Esophagus muscularis mucosa (tissue), 4 donors: ENCODE data around the gene OR6S1. TPM values are rescaled to one million over a fixed set of nuclear protein-coding genes. Genes with fewer than 3 reads are reported as not detected.

ENCODE experiments used
- DNase-seq: peaks from one replicate; pipeline ENCODE4 v3.0.0-alpha.2; 2017; ENCODE audit errors: extremely low spot score
- H3K27ac ChIP-seq, 4 donors: fragments of 200-600 bp; sonication (generic); replicated peaks in 1 of 4; 1 replicate in 3 of 4; 2 replicates in 1 of 4; pipeline ENCODE4 v1.5.1; 2016 to 2019; ENCODE audit warnings: mild to moderate bottlenecking in 1 of 4
- H3K27me3 ChIP-seq, 4 donors: fragments of 200-600 bp; sonication (generic); one replicate each; pipeline versions ENCODE4 v1.5.1 to v1.6.0; 2016 to 2019
- H3K36me3 ChIP-seq, 4 donors: fragments of 200-600 bp; sonication (generic); one replicate each; pipeline ENCODE4 v1.5.1; 2016 to 2019
- H3K4me1 ChIP-seq, 4 donors: fragments of 200-600 bp; sonication (generic); one replicate each; pipeline ENCODE4 v1.5.1; 2016 to 2019
- H3K4me3 ChIP-seq, 4 donors: fragments of 200-600 bp; sonication (generic); 1 replicate in 2 of 4; 2 replicates in 2 of 4; pipeline ENCODE4 v1.5.1; 2016 to 2019; ENCODE audit warnings: mild to moderate bottlenecking in 4 of 4, moderate library complexity in 1 of 4
- H3K9me3 ChIP-seq, 4 donors: fragments of 200-600 bp; sonication (generic); 1 replicate in 3 of 4; 2 replicates in 1 of 4; pipeline ENCODE4 v1.5.1; 2016 to 2019
- CTCF ChIP-seq, 3 experiments: fragments of 200-600 bp in 2 of 3; fragments of 450-650 bp in 1 of 3; sonication (generic) in 2 of 3; IDR thresholded peaks; one replicate each; pipeline ENCODE4 v1.5.1; 2017 to 2019; ENCODE audit warnings: antibody characterized with exemption in 3 of 3, mild to moderate bottlenecking in 2 of 3, moderate library complexity in 1 of 3
- EP300 ChIP-seq: sonication (generic); formaldehyde crosslinking; IDR thresholded peaks from one replicate; pipeline ENCODE4 v1.6.1; 2017; ENCODE audit warnings: antibody characterized with exemption
- POLR2A ChIP-seq: fragments of 450-650 bp; IDR thresholded peaks from one replicate; pipeline ENCODE4 v1.6.1; 2017; ENCODE audit warnings: antibody characterized with exemption, moderate library complexity, mild to moderate bottlenecking, low read depth
- POLR2AphosphoS5 ChIP-seq, 2 donors: sonication (generic); formaldehyde crosslinking; IDR thresholded peaks; one replicate each; pipeline ENCODE4 v1.6.1; 2017; ENCODE audit warnings: antibody characterized with exemption in 2 of 2
- WGBS: methylation state at CpG from one replicate; pipeline ENCODE4 v1.1.5; 2018; 5-methylcytosine and 5-hydroxymethylcytosine counted together
- intact Hi-C: fragments of 100-400 bp; cut with DNase I; formaldehyde crosslinking; loops from one replicate; pipeline ENCODE4 v1.15.1; 2023
- total RNA-seq, 4 donors: library from RNA; depleted of rRNA; stranded (reverse); fragments of >200 nt; gene quantifications; one replicate each; pipeline versions ENCODE4 v1.1.0 to v1.2.1, GENCODE V29; 2016

Gene OR6S1
- total RNA-seq, 4 donors from 2014 or later, result not detected

DNA sequence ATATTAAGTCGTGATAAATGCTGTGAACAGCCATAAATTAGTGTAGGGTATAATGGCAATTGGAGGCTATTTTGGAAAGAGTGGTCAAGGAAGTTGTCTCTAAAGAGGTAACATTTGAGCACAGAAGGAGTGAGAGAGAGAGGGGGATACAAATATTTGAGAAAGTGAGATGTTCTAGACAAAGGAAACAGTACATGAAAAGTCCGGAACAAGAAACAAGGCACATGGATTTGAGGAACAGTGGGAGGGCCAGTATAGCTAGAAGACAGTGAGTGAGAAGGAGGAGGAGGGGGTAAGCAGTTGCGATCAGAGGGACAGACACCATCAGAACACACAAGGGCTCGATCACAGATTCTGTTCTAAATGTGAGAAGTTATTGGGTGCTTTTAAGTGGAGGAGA is 30.2 kb downstream of the OR6S1 start:
- Histone ChIP-seq H3K27ac (no peak overlapping the region), H3K27me3 (no peaks in the 10 kb centered on the region), H3K4me3 (no peak overlapping the region), H3K9me3 (no peaks in the 10 kb centered on the region), H3K4me1 (peaks cover 4 to 45% (median 31%) of the 10 kb centered on the region in 4 donors), H3K36me3 (no peaks in the 10 kb centered on the region)
- intact Hi-C loops, result loop anchor here (5.0 kb wide), 1 partner anchor 284 kb away; no protein-coding TSS in a partner anchor
- TF ChIP-seq EP300, result no peak
- TF ChIP-seq POLR2A, result no peak
- TF ChIP-seq POLR2AphosphoS5 (IDR thresholded peaks at IDR 0.05), result no peak
- TF ChIP-seq CTCF (IDR thresholded peaks at IDR 0.05), result no peak
- no peak for DNase-seq
- WGBS, result 68% methylated on average over 4 of the region's 4 CpGs

DNA sequence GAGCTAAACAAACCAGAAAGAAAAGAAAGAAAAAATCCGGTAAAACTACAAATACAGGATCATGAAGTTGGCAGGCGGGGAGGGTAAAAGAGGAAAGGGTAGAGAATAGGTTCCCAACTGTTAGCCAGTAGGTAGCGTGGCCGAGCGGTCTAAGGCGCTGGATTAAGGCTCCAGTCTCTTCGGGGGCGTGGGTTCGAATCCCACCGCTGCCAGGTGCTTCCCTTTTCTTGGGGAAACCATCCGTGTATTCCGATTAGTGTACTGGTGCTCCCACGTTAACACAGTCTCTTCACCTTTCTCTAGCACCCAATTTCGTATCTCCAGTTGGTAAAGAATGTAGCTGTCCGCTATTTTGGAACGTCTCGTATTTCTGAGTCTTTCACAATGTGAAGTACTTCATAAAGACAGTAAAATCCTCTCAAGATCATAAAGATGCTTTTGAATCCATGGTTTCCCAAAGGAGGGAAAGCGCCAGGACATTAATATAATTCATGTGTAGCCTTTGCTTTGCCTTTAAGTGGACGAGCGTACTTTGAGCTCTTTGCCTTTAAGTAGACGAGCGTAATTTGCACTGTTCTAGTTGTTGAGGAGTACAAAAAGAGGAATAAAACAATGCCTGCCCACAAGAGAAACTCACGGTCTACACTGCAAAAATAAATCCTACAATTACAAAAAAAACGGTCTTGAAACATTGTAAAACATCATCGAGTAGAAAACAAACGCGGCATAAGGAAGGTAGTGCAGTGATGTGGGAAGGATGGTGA is 31.3 kb downstream of the OR6S1 start:
- intact Hi-C loops, result loop anchor here (5.0 kb wide), 1 partner anchor 283 kb away; no protein-coding TSS in a partner anchor
- Histone ChIP-seq H3K4me3 (peak overlapping the region; percentile 77 to 88 (median 80)), H3K36me3 (no peaks in the 10 kb centered on the region), H3K4me1 (peaks cover 4 to 45% (median 31%) of the 10 kb centered on the region in 4 donors), H3K27ac (peak overlapping the region; percentile 75 to 83 (median 82)), H3K9me3 (no peaks in the 10 kb centered on the region), H3K27me3 (no peaks in the 10 kb centered on the region)
- 8% methylated on average over 27 of the region's 27 CpGs for WGBS
- DNase-seq, result no peak
- TF ChIP-seq POLR2AphosphoS5 (IDR thresholded peaks at IDR 0.05), result peak; percentile 16 to 55
- no peak for TF ChIP-seq POLR2A
- TF ChIP-seq EP300, result no peak
- TF ChIP-seq CTCF (IDR thresholded peaks at IDR 0.05), result no peak

DNA sequence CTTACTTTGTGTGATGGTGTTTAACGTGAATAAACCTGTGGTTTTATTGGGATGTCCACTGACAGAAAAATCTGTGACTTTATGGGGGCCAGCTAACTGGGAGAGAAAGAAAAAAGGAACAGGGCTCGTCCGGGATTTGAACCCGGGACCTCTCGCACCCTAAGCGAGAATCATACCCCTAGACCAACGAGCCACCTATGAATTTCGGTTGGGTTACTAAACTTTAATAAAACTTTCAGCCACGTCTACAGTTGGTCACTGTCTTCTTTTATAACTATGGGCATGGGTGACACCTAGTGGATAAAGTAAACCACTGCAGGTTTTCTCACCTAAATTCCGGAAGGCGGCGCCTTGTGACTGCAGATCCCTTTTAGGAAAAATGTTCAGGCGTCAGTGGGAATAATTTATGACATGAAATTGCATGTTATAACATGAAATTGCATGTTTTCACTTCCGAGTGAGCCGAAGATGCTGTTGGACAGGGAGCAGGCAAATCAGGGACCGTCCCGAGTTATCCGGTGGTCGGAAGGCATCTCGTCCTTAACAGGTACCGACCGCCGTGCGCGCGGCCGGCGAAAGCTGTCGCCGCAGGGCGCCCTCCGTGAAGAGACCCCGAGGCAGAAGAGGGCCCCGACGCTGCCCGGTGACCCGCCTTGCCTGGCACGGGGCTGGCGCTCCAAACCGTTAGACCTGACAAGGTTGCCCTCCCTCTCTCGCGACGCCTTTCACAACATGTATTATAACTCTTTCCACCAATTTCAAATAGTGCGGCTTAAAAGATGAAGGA is 32.1 kb downstream of the OR6S1 start:
- peak; percentile 96 for DNase-seq
- Histone ChIP-seq H3K4me1 (peaks cover 4 to 40% (median 26%) of the 10 kb centered on the region in 4 donors), H3K9me3 (no peaks in the 10 kb centered on the region), H3K4me3 (peak overlapping the region; percentile 77 to 88 (median 80)), H3K27ac (peak overlapping the region; percentile 75 to 83 (median 82)), H3K36me3 (no peaks in the 10 kb centered on the region), H3K27me3 (no peaks in the 10 kb centered on the region)
- TF ChIP-seq EP300 (no peak), POLR2AphosphoS5 (IDR thresholded peaks at IDR 0.05) (peak in 1 of 2 donors; percentile 40), POLR2A (no peak), CTCF (IDR thresholded peaks at IDR 0.05) (peak; percentile 92 to 98 (median 94))
- intact Hi-C loops, result loop anchor here (5.0 kb wide), 3 partner anchors 77 to 282 kb away; partner anchors contain the start of gene TEP1
- under 1% methylated on average over 44 of the region's 44 CpGs for WGBS

- Histone ChIP-seq H3K4me3 (no peak overlapping the region), H3K36me3 (no peaks in the 10 kb centered on the region), H3K4me1 (peaks cover 4 to 33% (median 20%) of the 10 kb centered on the region in 4 donors), H3K27ac (peak overlapping the region in 1 of 4 donors; percentile 37), H3K9me3 (no peaks in the 10 kb centered on the region), H3K27me3 (no peaks in the 10 kb centered on the region)
- intact Hi-C loops, result loop anchor here (5.0 kb wide), 2 partner anchors 76 to 196 kb away; partner anchors contain the start of gene TEP1
- TF ChIP-seq EP300 (no peak), POLR2AphosphoS5 (IDR thresholded peaks at IDR 0.05) (no peak), CTCF (IDR thresholded peaks at IDR 0.05) (no peak), POLR2A (no peak)
- WGBS, result 63% methylated on average over 7 of the region's 7 CpGs
- no peak for DNase-seq
Measured at GRCh38 chr14:20608383-20609110, 32.9 kb downstream of the OR6S1 start.
